KOPT-K1 (cell line): ENCODE results near the gene CALML6.

Experiments used
- H3K27ac ChIP-seq: fragments of 200-600 bp; sonication (generic); 2 replicates; pipeline ENCODE4 v1.5.1; 2016; ENCODE audit warnings: antibody characterized with exemption, mild to moderate bottlenecking, low read depth, low read length; ENCODE audit not compliant: poor library complexity, severe bottlenecking
- H3K36me3 ChIP-seq: fragments of 200-600 bp; sonication (generic); 2 replicates; pipeline ENCODE4 v1.5.1; 2017; ENCODE audit warnings: antibody characterized with exemption, mild to moderate bottlenecking, low read length, moderate library complexity; ENCODE audit not compliant: insufficient read depth
- H3K9me3 ChIP-seq: fragments of 200-600 bp; sonication (generic); 2 replicates; pipeline ENCODE4 v1.5.1; 2017; ENCODE audit warnings: antibody characterized with exemption, low read length, mild to moderate bottlenecking; ENCODE audit not compliant: insufficient read depth, poor library complexity, severe bottlenecking

CALML6 gene

DNA sequence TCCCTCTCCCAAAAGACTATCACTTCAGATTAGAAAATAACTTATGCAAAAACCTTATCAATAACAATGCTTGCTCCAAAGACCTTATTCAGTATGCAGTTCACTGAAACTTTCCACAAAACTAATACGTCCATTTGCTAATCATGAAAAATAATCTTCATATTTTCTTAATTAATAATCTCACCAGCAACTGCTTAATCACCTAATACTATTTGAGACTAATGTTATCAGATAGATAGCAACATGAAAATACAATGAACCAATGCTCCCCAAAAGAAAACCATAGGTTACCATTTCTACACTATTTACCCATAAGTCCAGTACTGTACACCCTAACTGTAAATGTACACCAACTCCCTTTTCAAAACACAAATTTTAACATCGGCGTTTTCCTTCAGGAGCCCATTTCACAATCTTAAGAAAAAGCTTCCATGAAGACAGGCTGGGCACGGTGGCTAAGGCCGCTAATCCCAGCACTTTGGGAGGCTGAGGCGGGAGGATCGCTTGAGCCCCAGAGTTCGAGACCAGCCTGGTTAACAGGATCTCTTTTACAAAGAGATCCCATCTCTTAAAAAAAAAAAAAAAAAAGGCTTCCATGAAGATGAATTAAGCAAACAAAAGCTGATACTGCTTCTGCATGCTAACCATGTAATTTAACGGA is 25.8 kb upstream of the CALML6 start:
- Histone ChIP-seq H3K27ac (peak overlapping the region; percentile 83), H3K36me3 (peaks cover 6% of the 10 kb centered on the region), H3K9me3 (no peaks in the 10 kb centered on the region)

DNA sequence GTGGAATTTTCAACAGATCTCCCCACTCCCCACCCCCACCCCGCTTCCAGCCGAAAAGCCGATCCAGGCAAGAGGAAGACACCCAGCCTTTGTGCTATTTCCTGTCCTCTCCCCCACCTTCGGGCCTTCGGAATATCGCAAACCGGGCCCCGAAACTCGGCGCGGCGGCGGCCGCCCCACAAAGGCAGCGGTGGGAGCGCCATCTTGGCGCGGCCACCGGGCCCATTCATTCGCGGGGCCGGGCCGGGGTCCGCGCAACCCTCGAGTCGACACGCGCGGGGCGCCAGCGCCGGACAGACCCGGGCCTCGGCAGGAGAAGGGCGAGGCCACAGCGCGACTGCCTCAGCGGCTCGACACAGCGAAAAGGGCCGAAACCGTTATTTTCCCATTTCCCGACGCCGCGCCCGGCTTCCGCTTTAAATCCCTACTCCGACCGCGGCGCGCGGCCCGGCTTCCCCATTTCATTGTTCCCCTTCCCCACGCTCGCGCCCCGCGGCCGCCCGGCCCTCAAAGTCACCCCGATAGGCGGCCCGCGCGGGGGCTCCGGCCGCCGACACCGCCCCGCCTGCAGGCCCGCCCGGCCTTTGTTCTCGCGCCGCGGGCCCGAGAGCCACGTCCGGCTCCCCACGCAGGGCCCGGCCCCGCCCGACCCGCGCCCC is 25.1 kb upstream of the CALML6 start:
- Histone ChIP-seq H3K36me3 (no peaks in the 10 kb centered on the region; the same call in 1 of the 2 replicates), H3K9me3 (no peaks in the 10 kb centered on the region), H3K27ac (peak overlapping the region; percentile 83)

DNA sequence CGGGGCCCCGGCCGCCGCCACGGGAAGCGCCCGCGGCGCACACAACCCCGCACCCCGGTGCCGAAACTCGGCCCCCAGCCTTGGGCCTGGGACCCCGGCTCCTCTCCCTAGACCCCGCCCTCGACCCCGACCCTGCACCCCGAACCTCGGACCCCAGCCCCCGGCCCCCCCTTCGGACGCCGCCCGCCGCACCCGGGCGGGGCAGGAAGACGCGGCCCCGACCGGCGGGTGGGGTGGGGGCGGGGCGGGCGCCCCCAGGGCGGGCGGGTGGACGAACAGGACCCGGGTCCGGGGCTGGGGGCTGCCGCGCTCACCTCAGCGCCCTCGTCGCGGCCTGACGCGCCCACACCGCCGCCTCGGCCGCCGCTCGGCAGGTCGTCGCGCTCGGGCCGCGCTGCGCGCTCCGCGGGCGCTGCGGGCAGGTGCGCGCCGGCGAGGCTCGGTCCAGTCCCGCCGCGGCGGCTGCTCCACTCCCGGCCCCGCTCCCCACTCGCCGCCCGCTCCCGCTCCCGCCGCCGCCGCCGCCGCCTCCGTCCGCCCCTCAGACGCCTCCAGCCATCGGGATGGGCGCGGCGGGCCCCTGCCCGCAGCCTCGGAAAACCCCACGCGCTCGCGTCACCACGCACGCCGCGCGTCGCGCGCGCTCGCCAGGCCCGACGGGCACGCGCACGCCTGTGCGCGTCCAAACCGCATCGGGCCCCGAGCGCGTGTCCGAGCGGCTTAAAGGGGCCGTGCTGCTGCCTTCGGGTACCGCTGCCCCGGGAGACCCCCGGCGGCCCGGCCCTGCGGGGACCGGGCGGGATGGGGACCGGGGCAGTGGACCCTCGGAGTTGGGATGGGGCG is 24.3 kb upstream of the CALML6 start, which contains the start of gene GNB1:
GNB1 (minus strand) TSS at position 582 of the 843 bp plus-strand sequence. CDS start 65,634 bp downstream, outside the sequence.
- H3K27ac ChIP-seq = peak within 1 kb of the TSS; percentile 83
- no peaks in the 10 kb centered on the region for H3K9me3 ChIP-seq
- H3K36me3 ChIP-seq = no peaks in the 10 kb centered on the region

DNA sequence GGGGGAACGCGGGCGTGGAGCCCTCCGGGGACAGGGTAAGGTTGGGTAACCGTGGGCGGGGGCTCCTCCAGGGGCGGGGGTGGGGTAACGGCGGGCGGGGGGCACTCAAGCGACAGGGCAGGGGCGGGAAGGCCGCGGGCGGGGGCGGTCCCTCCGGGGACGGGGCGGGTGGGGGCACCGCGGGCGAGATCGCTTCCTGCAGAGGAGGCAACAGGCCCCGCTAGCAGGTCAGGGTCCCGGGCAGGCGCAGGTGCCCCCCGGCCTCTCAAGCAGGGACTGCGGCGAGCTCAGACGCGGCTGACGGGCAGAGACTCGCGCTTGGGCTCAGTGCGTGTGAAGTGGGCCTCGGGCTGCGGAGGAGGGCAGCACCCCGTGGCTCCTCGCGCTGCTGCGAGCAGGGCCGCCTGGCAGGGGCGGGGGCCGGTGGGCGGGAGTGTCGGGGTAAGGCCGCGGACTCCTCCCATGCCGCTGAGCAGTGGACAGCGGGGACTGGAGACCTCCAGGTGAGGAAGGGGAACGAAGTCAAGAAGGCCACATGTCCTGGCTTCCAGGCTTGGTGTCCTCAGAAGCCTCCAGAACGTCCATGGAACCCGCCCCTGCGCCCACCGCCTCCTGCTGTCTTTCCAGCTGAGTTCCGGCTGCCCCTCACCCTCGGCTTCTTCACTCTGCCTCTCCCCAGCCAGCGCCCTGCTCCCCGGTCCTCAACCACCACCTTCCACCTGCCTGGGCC is 23.5 kb upstream of the CALML6 start:
- Histone ChIP-seq H3K36me3 (no peaks in the 10 kb centered on the region), H3K9me3 (no peaks in the 10 kb centered on the region), H3K27ac (peak overlapping the region; percentile 83)

DNA sequence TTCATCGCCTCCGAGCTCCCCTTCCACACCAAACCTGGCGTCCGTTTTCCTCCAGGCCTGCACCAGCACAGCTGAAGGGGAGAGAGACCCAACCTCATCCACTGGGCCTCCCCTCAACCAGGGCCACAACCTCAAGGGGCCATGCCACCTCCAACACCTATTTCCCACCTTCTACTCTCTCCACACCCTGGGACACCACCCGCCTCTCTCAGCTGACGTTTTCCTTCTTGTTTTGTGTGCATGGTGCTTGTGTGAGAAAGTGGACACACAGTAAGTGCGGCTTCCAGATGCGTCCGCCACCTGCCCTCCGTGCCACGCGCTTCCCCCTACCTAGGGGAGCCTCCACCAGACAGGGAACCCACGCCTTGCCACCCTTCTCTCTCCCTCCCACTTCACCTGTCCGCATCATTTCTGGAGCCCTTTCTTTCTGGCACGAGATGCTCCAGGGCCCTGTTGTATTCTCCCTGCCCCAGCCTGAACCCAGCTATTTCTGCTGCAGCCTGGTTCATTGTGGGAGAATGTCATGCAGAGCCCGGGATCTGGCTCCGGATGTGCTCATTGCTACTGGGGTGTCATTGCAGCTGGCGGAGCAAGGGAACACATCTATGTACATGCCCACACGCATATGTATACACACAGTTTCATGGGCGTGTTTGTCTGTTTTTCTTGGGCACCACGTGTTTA is 22.8 kb upstream of the CALML6 start:
- Histone ChIP-seq H3K36me3 (no peaks in the 10 kb centered on the region), H3K9me3 (no peaks in the 10 kb centered on the region), H3K27ac (peak overlapping the region; percentile 83)

DNA sequence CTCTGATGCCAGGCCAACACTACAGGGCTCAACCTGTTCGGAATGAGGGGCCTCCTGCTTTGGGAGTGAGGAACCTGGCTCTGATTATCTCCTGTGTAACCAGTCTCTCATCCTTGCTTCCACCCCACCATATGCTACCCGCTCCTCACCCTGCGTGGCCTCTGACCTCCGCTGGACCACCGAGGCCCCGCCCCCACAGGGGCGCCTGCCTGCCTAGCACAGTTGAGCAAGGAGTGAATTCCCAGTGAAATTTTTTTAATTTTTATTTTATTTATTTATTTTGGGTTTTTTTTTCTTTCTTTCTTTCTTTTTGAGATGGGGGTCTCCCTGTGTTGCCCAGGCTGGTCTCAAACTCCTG is 22.3 kb upstream of the CALML6 start:
- Histone ChIP-seq H3K9me3 (no peaks in the 10 kb centered on the region), H3K27ac (peak overlapping the region; percentile 83), H3K36me3 (no peaks in the 10 kb centered on the region)

DNA sequence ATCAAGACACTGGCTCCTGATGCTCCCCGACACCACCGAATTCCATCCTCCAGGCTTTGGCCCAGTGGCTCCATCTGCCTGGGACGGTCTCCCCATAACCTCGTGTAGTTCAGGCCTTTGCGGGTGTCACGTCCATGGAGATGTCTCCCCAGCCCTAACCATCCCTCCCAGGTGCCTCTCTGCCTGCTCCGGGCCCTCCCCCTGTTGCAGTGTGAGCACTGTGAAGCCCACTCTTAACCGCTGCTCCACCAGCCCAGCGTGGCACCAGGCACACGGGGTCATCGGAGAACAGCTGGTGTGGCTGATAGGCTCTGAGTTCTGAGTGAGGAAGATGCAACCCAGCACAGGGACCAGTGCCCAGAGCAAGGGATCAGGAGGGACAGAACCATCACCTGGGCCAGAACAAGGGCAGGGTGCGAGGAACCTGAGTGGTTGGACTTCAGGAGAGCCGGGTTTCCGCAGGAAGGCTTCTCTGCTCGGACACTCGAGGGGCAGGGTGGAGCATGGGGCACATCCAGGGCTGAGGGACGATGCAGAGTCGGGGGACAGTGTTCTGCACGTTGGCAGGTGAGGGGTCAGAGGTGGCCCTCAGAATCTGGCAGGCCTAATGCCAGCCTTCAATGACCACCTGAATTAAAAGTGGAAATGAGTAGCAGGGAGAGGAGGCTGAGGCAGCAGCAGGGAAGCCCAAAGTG is 21.6 kb upstream of the CALML6 start:
- Histone ChIP-seq H3K27ac (no peak overlapping the region), H3K9me3 (no peaks in the 10 kb centered on the region)

DNA sequence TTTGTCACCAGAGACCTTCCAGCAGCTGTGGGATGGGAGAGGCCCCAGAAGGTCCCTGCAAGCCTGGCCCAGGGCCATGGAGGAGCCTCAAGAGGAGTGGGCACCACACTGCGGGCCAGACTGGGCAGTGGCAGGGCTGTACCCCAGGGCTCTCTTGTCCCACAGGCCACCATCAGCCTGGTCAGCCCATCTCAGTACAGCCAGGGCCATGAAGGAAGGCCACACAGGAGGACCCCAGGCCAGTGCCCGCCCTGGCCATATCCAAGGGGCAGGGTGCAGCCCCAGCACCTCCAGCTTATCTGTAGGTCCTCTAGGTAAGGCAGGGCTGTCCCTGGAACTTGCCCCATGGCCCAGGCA is 21.1 kb upstream of the CALML6 start:
- no peak overlapping the region for H3K27ac ChIP-seq

More for the DNA sequence above, 21.6 kb upstream of the CALML6 start:
- no peaks in the 10 kb centered on the region for H3K36me3 ChIP-seq

DNA sequence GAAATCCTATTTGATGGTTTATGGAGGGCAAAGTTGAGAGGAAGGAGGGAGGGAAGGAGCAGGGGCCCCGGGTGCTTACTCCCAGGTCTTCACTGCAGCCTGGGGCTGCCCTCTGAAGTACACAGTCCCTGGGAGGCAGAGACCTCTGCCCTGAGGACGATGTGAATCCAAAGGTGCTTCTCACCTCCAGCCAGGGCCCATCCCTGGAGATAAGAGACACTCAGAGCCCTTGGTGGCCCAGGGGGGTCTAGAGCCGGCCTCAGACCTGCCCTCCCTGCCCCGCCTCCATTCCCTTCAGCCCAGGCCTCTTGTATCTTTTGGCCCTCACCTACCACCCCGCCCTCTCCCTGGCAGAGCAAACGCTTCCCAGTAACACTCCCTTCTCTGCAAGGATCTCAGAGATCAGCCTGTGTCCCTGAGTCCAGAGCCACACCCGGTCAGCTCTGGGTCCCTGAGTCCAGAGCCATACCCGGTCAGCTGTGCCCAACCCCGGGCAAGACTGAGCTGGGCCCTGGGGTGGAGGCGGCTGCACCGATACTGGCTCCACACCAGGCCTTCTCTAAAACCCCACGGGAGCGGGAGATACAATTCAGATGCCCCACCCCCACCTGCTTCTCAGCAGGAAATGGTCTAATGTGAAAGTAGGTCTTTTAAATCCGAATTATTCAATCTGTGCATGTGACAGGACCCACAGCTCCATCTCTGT is 20.6 kb upstream of the CALML6 start:
- Histone ChIP-seq H3K9me3 (no peaks in the 10 kb centered on the region), H3K36me3 (no peaks in the 10 kb centered on the region), H3K27ac (peak overlapping the region; percentile 11)

More for the DNA sequence above, 21.1 kb upstream of the CALML6 start:
- H3K36me3 ChIP-seq = no peaks in the 10 kb centered on the region
- H3K9me3 ChIP-seq = no peaks in the 10 kb centered on the region

DNA sequence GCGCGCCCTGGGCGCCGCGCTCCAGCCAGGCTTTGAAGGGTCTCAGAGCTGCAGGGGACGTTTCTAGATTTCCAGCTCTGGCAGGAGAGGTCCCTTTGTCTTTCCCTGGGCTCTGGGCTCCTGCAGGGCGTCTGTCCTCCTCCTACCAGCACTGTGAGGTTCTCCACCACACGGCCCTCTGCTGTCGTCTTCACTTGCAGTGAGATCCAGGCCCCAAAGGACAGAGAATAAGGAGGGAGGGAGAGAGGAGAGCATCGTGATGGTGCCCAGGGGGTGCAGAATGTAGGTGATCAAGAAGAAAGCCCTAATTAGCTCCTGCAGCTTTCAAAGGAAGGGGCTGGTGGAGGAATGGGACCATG is 20.0 kb upstream of the CALML6 start:
- Histone ChIP-seq H3K36me3 (no peaks in the 10 kb centered on the region), H3K27ac (peak overlapping the region; percentile 11), H3K9me3 (no peaks in the 10 kb centered on the region)

DNA sequence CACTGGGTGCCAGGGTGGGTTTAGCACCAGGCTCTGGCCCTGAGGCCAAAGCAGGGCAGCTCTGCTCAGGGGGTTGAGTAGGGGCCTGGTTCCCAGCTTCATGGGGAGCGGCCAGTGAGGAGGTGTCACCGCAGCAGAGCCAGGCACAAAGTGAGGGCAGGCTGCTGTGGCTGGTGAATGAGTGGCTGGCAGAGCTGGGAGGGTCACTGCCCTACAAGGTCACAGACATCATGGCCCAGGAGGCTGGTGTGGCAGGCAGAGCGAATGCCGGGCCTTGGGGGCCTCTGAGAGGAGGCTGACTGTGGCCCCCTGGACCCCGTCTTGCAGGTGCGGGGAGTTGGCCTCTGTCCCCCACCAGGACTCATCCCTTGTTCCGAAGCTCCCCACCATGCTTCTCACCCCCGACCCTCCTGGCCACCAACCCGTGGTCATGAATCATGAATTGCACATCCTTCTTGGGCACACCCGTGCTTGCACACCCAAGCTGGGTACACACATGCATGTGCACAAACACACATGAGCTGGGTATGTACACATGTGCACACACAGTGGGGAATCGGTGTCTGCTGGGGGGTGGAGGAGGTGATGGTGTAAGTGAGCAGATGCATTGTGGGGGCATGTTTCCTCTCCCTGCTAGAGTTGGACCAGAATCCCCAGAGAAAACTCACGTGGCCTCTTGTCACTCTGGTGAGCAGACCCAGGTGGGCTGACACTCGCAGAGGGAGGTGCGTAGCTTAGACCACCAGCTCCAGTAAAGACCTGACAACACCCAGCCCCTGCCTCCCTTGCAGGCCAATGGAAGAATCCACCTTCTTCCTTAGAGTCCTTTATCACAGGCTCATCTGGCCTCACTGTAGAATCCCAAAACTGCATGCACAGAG is 19.4 kb upstream of the CALML6 start:
- no peaks in the 10 kb centered on the region for H3K9me3 ChIP-seq
- H3K27ac ChIP-seq = peak overlapping the region; percentile 11
- H3K36me3 ChIP-seq = no peaks in the 10 kb centered on the region

DNA sequence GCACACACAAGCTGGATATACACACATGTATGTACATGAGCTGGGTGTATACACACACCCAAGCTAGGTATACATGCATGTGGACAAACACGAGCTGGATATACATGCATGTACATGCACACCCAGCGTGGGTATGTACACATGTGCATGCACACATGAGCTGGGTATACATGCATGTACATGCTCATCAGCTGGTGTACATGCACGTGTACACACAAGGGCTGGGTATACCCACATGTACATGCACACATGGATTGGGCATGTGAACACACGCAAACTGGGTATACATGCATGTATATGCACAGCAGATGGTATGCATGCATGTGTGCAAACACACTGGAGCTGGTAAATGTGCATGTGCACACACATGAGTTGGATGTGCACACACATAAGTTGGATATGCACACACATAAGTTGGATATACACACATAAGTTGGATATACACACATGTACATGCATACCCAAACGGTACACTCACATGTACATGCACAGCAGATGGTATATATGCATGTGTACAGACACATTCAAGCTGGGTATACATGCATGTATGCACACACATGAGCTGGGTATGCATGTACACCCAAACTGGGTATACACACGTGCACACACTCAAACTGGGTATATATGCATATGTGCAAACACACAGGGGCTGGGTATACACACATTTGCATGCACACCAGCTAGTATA is 16.7 kb upstream of the CALML6 start:
- Histone ChIP-seq H3K27ac (peak overlapping the region; percentile 60), H3K9me3 (no peaks in the 10 kb centered on the region), H3K36me3 (no peaks in the 10 kb centered on the region)
